Natural killer cell (primary cell): ENCODE data around the gene ST6GALNAC4. TPM values are rescaled to one million over a fixed set of nuclear protein-coding genes. Genes with fewer than 3 reads are reported as not detected.
"Not testable (repeated sequence)": the region's sequence is repeated elsewhere in the genome, so short reads cannot be mapped to it uniquely, and the experiment has no call there.

ENCODE experiments used
- ATAC-seq, 3 donors: fragments of 150-1000 bp in 2 of 3; fragments of 200-7000 bp in 1 of 3; cut with Tn5 transposase; 1 replicate in 1 of 3; 2 replicates in 2 of 3; pipeline ENCODE4 v1.10.0; 2021; ENCODE audit warnings: mild to moderate bottlenecking in 2 of 3, moderate library complexity in 2 of 3
- DNase-seq, 2 donors: peaks; one replicate each; pipeline versions ENCODE4 v3.0.0 to v3.0.0-alpha.2; 2013 to 2021; ENCODE audit warnings: mixed read lengths in 1 of 2
- H3K27ac ChIP-seq: one replicate; pipeline ENCODE4 v1.5.1; 2013; ENCODE audit warnings: mild to moderate bottlenecking, low read length
- H3K27me3 ChIP-seq: one replicate; pipeline ENCODE4 v1.6.1; 2013; ENCODE audit warnings: low read length; ENCODE audit not compliant: control insufficient read depth, insufficient read depth
- H3K36me3 ChIP-seq: one replicate; pipeline ENCODE4 v1.6.1; 2013; ENCODE audit warnings: low read length; ENCODE audit not compliant: control insufficient read depth, insufficient read depth
- H3K4me1 ChIP-seq: one replicate; pipeline ENCODE4 v1.6.1; 2013; ENCODE audit warnings: low read length; ENCODE audit not compliant: control insufficient read depth, insufficient read depth
- H3K4me3 ChIP-seq: one replicate; pipeline ENCODE4 v1.5.1; 2013; ENCODE audit warnings: low read length
- H3K9me3 ChIP-seq: one replicate; pipeline ENCODE4 v1.6.1; 2013; ENCODE audit warnings: low read length; ENCODE audit not compliant: control insufficient read depth, insufficient read depth
- H3K27ac Mint-ChIP-seq, 2 donors: one replicate each; pipeline ENCODE4 v1.8.0; 2022; ENCODE audit warnings: mild to moderate bottlenecking in 2 of 2, mixed read lengths in 2 of 2, moderate library complexity in 1 of 2
- H3K27me3 Mint-ChIP-seq, 2 donors: one replicate each; pipeline ENCODE4 v1.8.0; 2022; ENCODE audit warnings: low read depth in 2 of 2, mixed read lengths in 2 of 2
- H3K36me3 Mint-ChIP-seq: one replicate; pipeline ENCODE4 v1.8.0; 2022; ENCODE audit warnings: mixed read lengths
- H3K4me1 Mint-ChIP-seq, 2 donors: one replicate each; pipeline ENCODE4 v1.8.0; 2022; ENCODE audit warnings: mixed read lengths in 2 of 2
- H3K4me3 Mint-ChIP-seq: one replicate; pipeline ENCODE4 v1.8.0; 2022; ENCODE audit warnings: mild to moderate bottlenecking, moderate library complexity, mixed read lengths
- H3K9me3 Mint-ChIP-seq, 2 donors: one replicate each; pipeline ENCODE4 v1.8.0; 2022; ENCODE audit warnings: mixed read lengths in 2 of 2
- CTCF ChIP-seq: fragments of 200-600 bp; IDR thresholded peaks from one replicate; pipeline ENCODE4 v1.8.0; 2022; ENCODE audit warnings: antibody characterized with exemption
- WGBS: methylation state at CpG from one replicate; pipeline ENCODE4 v1.1.7; 2013; ENCODE audit warnings: missing lambda C conversion rate; ENCODE audit not compliant: insufficient coverage; 5-methylcytosine and 5-hydroxymethylcytosine counted together
- intact Hi-C: fragments of 100-400 bp; cut with micrococcal nuclease; formaldehyde crosslinking; loops from one replicate; pipeline ENCODE4 v1.14.2; 2022
- total RNA-seq, 4 donors: library from RNA; stranded (reverse); fragments of 120-200 nt in 1 of 4; gene quantifications; one replicate each; pipeline versions ENCODE4 v1.2.3 to v1.2.4, GENCODE V29; 2013 to 2022

The ST6GALNAC4 gene
- total RNA-seq, 3 donors from 2014 or later (not counting 1 experiment from before 2014, with no cell fraction given), result 18.8 to 33.0 (median 20.4) TPM

- no peak for DNase-seq
- 44% methylated on average over 11 of the region's 11 CpGs for WGBS
- H3K9me3 Mint-ChIP-seq, result no peaks in the 10 kb centered on the region
- H3K4me3 ChIP-seq, result no peak overlapping the region
- H3K27me3 ChIP-seq, result no peaks in the 10 kb centered on the region
- H3K36me3 Mint-ChIP-seq, result no peaks in the 10 kb centered on the region
- peaks cover 18% of the 10 kb centered on the region for H3K4me1 ChIP-seq
- peak in 2 of 3 donors; percentile 38 to 55 for ATAC-seq
- TF ChIP-seq CTCF, result no peak
- intact Hi-C loops, result no loop called here
- H3K9me3 ChIP-seq, result no peaks in the 10 kb centered on the region
- no peak overlapping the region for H3K4me3 Mint-ChIP-seq
- no peaks in the 10 kb centered on the region for H3K27me3 Mint-ChIP-seq
- peaks cover 12 to 32% of the 10 kb centered on the region in 2 donors for H3K4me1 Mint-ChIP-seq
- peaks cover 38% of the 10 kb centered on the region for H3K36me3 ChIP-seq
- peak overlapping the region; percentile 75 to 80 for H3K27ac Mint-ChIP-seq
- peak overlapping the region; percentile 16 for H3K27ac ChIP-seq
Observed at GRCh38 chr9:127884427-127884911, 32.4 kb downstream of the ST6GALNAC4 start.

- Mint-ChIP-seq H3K27me3 (no peaks in the 10 kb centered on the region), H3K9me3 (no peaks in the 10 kb centered on the region), H3K36me3 (no peaks in the 10 kb centered on the region), H3K27ac (peak overlapping the region; percentile 75 to 80), H3K4me1 (peaks cover 12 to 32% of the 10 kb centered on the region in 2 donors), H3K4me3 (no peak overlapping the region)
- TF ChIP-seq CTCF, result no peak
- H3K27ac ChIP-seq, result peak overlapping the region; percentile 16
- WGBS, result 92% methylated on average over 7 of the region's 7 CpGs
- H3K27me3 ChIP-seq, result no peaks in the 10 kb centered on the region
- no peaks in the 10 kb centered on the region for H3K9me3 ChIP-seq
- H3K4me1 ChIP-seq, result peaks cover 18% of the 10 kb centered on the region
- ATAC-seq (no peak), DNase-seq (no peak)
- no peak overlapping the region for H3K4me3 ChIP-seq
- intact Hi-C loops, result no loop called here
- H3K36me3 ChIP-seq, result peaks cover 38% of the 10 kb centered on the region
Observed at GRCh38 chr9:127883959-127884358, 32.9 kb downstream of the ST6GALNAC4 start.

- H3K4me1 ChIP-seq, result peaks cover 25% of the 10 kb centered on the region
- intact Hi-C loops, H3K4me3 Mint-ChIP-seq, H3K4me3 ChIP-seq, H3K36me3 Mint-ChIP-seq, H3K9me3 ChIP-seq, H3K27me3 ChIP-seq, H3K9me3 Mint-ChIP-seq, ATAC-seq, DNase-seq, H3K27me3 Mint-ChIP-seq, H3K27ac ChIP-seq: not testable (repeated sequence)
- Mint-ChIP-seq H3K27ac (peak overlapping the region in 1 of 2 donors; percentile 51), H3K4me1 (peaks cover 20 to 34% of the 10 kb centered on the region in 2 donors)
- peaks cover 22% of the 10 kb centered on the region for H3K36me3 ChIP-seq
- WGBS, result 77% methylated on average over 3 of the region's 3 CpGs
Observed at GRCh38 chr9:127881715-127882114, 35.1 kb downstream of the ST6GALNAC4 start.

GRCh38 chr9:127880143-127880542 is 36.7 kb downstream of the ST6GALNAC4 start:
- WGBS, result 73% methylated on average over 6 of the region's 8 CpGs
- H3K27me3 ChIP-seq, result no peaks in the 10 kb centered on the region
- ATAC-seq (no peak), DNase-seq (no peak)
- Mint-ChIP-seq H3K9me3 (no peaks in the 10 kb centered on the region), H3K27me3 (no peaks in the 10 kb centered on the region), H3K27ac (no peak overlapping the region), H3K36me3 (no peaks in the 10 kb centered on the region), H3K4me3 (no peak overlapping the region), H3K4me1 (peaks cover 20 to 34% of the 10 kb centered on the region in 2 donors)
- no peaks in the 10 kb centered on the region for H3K9me3 ChIP-seq
- peaks cover 23% of the 10 kb centered on the region for H3K4me1 ChIP-seq
- H3K27ac ChIP-seq, result no peak overlapping the region
- H3K4me3 ChIP-seq, result no peak overlapping the region
- H3K36me3 ChIP-seq, result peaks cover 7% of the 10 kb centered on the region
- no peak for TF ChIP-seq CTCF
- intact Hi-C loops, result no loop called here
